GM18519 (cell line): ENCODE data around the gene TTC5.
"Not testable (repeated sequence)": the region's sequence is repeated elsewhere in the genome, so short reads cannot be mapped to it uniquely, and the experiment has no call there.

ENCODE experiments used
- ATAC-seq: cut with Tn5 transposase; IDR thresholded peaks from one replicate; pipeline ENCODE4 v1.9.1; 2021; ENCODE audit warnings: mild to moderate bottlenecking, moderate library complexity; ENCODE audit not compliant: unreplicated experiment, low FRiP score

TTC5 gene

DNA sequence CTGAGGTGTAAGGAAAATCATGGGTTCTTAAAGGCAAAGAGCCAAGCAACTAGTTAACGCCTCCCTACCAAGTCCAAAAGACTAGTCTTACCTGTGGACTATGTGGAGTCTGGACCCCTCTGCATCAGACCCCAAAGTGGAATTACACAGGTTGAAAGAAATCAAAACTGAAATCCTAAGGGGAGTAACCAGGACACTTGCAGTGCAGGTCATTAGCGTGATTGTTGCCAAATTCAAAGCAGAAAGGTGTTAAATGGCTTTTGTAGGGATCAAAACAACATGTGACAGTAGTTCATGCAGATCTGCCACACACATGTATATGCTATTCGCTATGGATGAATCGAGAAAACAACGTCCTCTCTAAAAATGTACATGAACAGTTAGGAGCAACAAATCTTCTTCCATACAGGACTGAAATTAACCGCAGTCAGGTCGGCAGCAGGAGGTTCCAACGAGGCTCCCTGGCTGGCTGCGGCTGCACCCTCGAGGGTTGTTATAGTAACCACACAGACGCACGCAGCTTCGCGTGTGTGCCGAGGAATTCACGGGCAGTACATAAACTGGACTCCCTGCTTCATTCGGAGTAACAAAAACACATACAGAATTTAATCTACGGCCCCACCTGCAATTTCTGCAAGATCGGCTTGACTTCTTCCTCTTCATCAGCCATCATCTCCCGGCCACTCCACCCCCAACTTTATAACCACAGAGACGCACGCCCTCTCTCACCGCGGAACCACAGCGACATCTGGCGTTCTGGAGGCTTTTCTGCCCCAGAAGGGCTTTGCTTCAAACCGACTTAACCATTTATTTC, at the start of gene TTC5:
TSS of gene TTC5 (minus strand) at position 687 of the 814 bp plus-strand sequence. CDS start at position 673, 14 bp downstream.
- peak; percentile 79 for ATAC-seq

DNA sequence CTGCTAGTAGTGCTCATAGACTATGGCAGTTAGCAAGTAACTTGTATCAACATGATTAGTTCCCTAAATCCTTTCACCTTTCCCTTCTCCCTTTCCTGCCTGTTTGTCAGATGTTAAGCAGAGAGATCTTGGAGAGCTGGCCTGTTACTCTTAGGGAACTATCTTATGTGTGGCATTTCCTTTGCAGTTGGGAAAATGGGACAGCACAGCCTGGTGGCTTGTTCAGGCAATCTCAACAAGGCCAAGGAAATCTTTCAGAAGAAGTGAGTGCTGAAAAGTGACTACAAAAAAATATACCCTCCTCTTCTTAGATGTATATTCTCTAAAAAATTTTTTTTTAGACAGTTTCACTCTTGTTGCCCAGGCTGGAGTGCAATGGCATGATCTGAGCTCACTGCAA, 45.1 kb upstream of the TTC5 start:
- ATAC-seq = no peak

DNA sequence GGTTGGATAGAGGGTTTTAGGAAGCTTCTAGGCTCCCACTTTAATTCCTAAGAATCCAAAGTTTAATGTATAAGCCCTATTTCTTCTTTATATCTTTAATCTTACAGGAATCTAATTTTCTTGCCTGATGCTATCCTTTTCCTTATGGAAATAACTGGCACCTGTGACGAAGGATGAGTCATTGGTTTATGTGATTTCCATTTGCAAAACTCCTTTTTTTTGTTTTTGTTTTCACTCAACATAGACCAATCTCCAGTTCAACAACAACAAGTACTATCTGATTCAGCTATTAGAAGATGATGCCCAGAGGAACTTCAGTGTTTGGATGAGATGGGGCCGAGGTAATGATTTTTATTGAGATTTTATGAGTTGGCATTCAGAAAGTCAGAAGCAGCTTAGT, 44.5 kb upstream of the TTC5 start:
- no peak for ATAC-seq

- ATAC-seq = no peak
Measured at GRCh38 chr14:20347747-20348146, 42.0 kb upstream of the TTC5 start.

- no peak for ATAC-seq
Measured at GRCh38 chr14:20346713-20347112, 41.0 kb upstream of the TTC5 start.

DNA sequence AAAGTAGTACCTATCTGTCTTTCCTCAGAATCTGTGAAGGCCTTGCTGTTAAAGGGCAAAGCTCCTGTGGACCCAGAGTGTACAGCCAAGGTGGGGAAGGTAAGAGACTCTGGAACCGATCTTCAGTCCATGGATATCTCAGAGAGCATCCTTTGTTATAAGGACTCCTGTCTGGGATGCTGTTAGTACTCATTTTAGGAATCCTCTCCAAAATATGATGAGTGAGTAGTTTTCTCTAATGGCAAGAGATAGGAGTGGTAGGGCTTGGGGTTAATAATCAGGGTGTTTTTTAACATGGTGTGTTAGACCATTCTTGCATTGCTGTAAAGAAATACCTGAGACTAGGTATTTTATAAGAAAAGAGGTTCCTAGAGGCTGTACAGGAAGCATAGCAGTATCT, 39.6 kb upstream of the TTC5 start:
- ATAC-seq = no peak

GRCh38 chr14:20343862-20344220, 38.1 kb upstream of the TTC5 start:
- no peak for ATAC-seq

- ATAC-seq = peak; percentile 90
Measured at GRCh38 chr14:20343092-20343861, 37.5 kb upstream of the TTC5 start, which contains the start of gene PARP2. PARP2 (plus strand) TSS chr14:20343635; CDS start chr14:20343642, 7 bp downstream.

DNA sequence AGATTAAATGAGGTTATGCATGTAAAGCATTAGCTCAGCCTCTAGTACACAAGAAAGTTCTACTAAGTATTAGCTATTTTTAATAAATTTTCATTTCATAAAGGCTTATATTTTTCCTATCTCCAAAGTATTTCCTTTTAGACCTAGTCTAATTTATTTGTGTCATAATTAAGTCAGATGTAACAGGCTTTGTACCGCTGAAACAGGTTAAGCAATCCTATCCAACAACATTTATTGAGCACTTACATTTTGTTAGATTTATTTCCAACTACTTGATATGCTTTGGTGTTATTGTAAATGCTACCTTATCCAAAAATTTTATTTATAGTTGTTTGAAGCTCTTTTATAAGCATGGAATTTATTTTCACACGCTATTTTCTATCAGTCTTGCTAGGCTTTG, 35.9 kb upstream of the TTC5 start:
- ATAC-seq = no peak

DNA sequence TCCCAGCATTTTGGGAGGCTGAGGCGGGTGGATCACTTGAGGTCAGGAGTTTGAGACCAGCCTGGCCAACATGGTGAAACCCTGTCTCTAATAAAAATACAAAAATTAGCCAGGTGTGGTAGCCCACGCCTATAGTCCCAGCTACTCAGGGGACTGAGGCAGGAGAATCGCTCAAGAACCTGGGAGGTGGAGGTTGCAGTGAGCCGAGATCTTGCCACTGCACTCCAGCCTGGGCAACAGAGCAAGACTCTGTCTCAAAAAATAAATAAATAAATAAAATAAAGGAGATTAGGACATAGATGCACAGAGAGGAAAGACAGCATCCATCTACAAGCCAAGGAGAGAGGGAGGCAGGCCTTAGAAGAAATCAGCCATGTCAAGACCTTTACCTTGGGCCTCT, 35.3 kb upstream of the TTC5 start:
- not testable (repeated sequence) for ATAC-seq

- ATAC-seq = no peak
Measured at GRCh38 chr14:20334017-20334416, 28.3 kb upstream of the TTC5 start.

DNA sequence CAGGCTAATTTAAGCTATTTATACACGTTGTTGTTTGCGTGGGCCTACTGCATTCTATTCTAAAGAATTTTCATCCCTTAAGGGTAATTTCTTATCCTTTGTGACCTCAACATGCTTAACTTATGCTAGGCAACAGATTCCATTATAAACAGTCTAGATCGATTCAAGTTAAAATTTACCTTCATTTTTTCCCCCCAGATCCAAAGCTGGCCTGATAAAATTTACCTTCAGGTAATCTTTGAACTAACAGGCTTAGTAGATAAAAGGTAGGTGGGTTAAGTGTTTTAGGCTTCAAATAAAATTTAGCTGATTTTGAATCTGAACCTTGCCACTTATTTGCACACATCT, 27.7 kb upstream of the TTC5 start:
- ATAC-seq = no peak

DNA sequence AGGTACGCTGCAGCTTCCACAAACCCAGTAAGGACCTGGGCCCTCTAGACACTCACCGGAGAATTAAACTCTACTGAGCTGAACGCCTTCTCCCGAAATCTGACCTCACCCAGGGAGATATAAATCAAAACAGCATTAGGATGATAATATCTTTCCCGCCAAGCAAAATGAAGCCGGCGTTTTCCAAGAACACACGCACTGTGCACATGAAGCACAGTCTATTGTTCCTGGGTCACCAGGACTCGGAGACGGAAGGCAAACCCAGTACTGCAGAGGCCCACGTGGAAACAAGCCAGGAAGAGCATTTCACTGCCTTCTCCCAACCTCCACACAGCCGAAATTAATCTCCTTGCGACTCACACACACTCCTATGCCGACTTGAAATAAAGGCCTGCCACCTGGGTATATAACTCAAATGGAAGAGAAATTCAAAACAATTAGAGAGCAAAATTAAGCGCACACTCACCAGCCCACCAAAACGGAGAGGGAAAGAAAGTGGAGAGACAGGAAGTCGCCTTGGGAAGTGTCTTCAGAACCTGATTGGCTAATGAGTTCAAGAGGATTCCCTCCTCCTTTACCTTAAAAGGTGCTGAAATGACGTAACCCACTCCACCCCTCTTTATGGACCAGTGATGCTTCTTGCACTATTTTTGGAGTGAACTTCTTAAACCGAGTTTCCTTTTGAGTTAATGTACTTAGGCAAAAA, 27.2 kb upstream of the TTC5 start, which contains the start of gene CCNB1IP1:
TSS of gene CCNB1IP1 (minus strand) at position 492 of the 706 bp plus-strand sequence. CDS start 16,756 bp downstream, outside the sequence.
- peak; percentile 88 for ATAC-seq

GRCh38 chr14:20332431-20332787, 26.7 kb upstream of the TTC5 start:
- ATAC-seq = no peak

DNA sequence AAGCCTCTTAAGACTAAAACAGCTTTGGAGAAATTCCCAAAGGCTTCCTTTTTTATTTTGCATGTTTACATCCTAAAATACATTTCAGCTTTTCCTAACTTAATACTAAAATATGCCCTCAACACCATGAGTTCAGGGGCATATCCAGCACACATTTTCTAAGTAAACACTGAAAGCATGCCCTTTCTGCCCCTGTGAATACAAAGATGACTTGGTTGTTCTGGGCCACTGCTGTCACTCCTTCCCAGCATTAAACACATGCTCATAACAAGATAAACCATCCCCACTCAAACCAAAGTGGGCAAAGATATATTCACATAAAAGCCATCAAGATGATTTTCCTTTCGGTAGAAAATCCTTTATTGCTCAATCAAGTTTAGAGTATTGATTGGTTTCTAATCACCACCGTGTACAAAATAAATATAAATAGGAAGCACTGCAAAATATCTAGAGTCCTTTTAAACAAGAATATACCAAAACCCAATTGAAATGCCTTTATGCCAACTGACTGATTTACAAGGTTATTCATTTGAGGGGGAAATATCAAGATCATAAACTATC, 25.4 kb upstream of the TTC5 start:
- no peak for ATAC-seq

- no peak for ATAC-seq
Measured at GRCh38 chr14:20329355-20329754, 23.6 kb upstream of the TTC5 start.

GRCh38 chr14:20328705-20329104, 23.0 kb upstream of the TTC5 start:
- ATAC-seq = no peak

DNA sequence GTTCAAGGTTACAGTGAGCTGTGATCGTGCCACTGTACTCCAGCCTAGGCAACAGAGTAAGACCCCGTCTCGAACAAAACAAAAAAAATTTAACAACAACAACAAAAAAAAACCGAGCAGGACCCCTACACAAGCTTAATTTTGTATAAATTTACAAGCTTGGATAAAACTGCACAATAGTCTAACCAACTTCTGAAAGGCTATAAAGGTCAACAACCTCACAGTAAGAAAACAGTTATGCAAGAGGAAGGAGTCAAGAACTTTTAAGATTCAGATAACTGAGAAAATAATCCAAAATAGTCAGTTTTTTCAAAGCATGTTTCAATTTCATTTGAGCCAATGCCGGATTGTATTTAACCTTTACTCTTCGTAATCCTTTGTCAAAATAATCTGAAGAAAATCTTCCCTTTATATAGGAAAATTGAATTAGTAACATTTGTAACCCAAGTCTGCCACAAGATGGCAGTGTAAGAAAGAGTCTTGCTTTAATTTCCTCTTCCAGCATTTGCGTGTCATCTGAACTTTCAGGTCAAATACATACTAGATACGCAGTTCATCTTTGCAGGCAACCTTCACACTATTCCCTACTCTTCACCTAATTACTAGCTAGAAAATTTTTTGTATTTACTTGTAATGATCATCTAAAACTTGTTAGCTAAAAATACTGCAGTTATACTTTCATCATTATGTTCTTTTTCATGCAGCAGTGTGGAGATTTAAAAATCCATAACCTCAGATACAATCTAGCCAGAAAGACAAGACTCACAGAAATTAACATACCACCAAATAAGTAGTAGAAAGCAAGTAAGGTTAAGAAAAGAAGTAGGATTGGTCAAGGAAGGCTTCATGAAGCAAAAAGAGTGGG, 21.5 kb upstream of the TTC5 start:
- ATAC-seq = no peak

- no peak for ATAC-seq
Measured at GRCh38 chr14:20317720-20318119, 12.0 kb upstream of the TTC5 start.

- ATAC-seq = no peak
Measured at GRCh38 chr14:20314026-20314425, 8.3 kb upstream of the TTC5 start.
